ENCODE data around the gene LENG1.
"Not testable (repeated sequence)": the region's sequence is repeated elsewhere in the genome, so short reads cannot be mapped to it uniquely, and the experiment has no call there.

LENG1 gene

DNA sequence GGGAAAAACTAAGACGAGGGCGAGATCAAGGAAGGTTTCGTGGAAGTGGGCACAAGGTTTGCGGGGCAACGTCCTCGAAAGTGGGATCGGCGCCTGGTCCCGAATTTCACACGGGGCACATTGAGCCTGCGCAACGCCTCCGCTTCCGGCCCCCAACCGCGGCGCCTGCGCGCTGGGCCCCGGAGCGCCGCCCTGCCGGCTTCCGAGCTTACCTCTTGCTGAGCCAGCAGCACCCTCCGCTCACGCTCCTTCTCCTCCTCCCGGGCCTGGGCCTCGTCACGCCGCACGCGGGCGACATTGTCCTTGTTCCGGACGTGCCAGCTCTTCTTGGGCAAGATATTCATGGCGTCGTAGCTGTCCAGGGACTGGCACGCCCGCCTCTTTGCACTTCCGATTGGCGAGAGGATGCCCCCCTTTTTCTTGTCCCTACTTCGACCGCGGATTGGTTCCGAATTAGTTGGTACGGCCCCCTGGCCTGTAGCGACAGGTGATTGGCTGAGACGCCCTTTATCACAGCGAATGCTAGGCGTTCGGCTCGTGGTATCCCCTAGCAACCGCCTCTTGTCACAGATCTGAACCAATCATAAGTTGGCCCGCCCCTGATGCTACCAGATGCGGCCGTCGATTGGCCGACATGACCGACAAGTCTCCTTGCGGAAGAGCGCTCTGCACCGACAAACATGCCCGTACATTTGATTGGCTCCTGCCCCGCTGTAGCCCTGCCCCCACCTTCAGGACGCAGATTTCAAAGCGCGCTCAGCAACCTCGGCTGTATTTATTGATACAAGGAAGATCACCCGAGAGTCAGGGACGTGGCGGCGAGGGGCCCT lies at the start of gene LENG1:
Gene LENG1, minus strand, starts transcription at position 370 of the 830 bp plus-strand sequence. Its CDS starts 26 bp downstream, at position 344.
- DNase-seq, result peak; percentile 100

DNA sequence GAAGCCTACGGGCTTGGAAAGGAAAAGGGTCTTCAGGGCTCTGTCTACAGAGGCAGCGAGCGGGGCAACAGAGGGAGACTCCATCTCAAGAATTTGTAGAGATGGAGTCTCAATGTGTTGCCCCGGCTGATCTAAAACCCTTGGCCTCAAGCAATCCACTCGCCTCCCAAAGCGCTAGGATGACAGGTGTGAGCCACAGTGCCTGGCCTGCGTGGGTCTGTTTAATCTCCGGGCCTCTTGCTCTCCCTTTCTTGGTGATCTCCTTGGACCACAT lies 49.2 kb upstream of the LENG1 start:
- DNase-seq, result no peak

DNA sequence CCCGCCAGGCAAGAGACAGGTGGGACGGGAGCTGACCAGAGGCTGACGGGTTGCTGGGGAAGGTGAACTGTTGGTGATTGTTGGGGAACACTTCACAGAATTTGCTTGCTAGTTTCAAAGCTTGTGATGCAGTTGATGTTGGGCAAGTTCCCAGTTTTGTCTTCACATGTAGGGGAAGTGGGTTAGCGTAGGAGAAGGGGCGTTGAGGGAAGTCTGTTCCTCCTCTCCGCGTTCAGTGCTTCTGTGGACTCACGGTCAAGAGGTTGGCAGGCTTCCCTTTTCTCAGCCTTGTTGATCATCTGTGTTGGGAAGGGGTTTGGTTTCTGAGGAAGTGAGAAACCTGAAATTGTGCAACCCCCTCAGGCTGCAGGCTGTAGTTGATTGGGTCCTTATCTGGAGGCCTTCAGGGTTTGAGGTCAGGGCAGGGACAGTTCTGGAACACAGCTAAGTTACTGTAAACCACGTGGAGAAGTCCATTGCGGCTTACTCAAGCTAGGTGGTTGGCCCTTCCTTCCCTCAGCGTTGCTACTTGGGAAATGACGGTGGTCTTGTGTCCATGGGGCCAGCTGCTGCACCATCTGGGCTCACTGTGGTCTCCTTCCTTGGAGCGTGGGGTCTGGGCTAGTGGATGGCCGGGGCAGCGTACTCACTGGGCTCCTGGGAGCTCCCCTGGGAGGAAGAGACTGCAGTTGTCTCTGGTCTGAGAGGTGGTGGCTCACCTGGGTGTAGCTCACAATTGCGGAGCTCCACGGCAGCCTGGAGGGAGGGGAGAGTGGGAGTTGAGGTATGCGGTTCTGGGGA lies 48.7 kb upstream of the LENG1 start:
- no peak for DNase-seq

DNA sequence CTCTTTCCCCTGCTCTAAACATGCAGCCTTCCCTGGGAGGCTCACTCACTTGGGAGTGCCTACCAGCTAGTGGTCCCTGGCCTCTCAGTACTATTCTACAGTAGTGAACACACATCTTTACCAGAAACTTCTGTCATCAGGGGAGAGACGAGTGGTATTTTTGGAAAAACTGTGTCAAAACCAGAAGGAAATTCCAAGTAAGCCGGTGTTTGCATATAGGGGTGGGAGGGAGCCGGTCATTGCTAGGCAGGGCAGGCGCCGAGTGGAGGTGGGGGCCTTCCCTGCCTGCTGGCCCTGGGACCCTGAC lies 48.1 kb upstream of the LENG1 start:
- DNase-seq, result no peak

DNA sequence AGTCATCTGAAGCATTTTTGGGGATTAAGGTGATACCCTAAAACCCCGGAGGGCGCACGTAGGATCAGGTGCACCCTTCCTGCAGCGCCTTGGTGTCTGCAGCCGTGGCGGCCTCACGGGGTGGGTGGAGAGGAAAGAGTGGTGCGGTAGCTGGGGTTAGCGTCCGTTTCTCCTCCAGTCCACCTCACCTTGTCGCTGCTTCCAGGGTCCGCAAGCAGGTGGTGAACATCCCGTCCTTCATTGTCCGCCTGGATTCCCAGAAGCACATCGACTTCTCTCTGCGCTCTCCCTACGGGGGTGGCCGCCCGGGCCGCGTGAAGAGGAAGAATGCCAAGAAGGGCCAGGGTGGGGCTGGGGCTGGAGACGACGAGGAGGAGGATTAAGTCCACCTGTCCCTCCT lies 47.7 kb upstream of the LENG1 start:
- DNase-seq, result not testable (repeated sequence)

DNA sequence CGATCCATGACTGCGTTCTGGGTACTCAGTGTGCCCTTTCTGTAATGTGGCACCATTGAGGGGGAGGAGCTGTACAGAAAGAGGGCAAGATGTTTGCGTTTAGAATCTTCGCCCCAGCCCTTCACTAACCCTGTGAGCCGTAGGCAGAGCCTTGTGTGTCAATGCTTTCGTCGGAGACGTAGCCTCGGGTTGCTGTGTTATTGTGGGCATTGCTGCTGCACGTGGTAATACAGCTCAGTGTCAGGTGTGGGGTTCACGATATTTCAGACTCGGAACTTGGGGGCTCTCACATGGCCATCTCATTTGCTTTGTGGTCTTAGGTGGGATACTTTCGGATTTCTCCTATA lies 47.3 kb upstream of the LENG1 start:
- no peak for DNase-seq

DNA sequence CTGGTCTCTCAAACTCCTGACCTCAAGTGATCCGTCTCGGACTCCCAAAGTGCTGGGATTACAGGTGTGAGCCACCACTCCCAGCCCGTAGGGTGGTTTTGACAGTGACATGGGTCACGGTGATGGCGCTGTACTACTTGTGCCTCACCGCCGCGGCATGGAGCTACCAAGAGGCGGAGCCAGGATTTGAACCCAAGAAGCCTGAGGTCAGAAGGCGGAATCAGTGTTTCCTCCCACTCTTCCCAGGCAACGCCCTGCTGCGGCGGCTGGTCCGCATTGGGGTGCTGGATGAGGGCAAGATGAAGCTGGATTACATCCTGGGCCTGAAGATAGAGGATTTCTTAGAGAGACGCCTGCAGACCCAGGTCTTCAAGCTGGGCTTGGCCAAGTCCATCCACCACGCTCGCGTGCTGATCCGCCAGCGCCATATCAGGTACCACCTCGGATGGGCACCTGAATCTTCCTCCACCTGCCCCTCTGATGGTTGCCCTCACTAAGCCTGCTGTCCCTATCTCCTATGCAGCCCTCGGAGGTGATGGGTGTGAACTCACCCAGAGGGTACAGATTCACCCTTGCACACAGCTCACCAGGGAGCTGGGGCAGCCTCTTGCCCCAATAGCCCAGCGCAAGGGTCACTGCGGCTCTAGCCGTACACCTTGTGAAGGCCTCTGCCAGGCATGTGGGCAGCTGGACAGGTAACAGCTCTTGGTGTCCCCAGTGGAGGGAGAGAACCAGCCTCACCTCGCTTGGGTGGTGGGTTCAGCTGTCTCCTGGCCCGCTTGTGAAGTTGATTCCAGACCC lies 46.7 kb upstream of the LENG1 start:
- DNase-seq, result no peak

DNA sequence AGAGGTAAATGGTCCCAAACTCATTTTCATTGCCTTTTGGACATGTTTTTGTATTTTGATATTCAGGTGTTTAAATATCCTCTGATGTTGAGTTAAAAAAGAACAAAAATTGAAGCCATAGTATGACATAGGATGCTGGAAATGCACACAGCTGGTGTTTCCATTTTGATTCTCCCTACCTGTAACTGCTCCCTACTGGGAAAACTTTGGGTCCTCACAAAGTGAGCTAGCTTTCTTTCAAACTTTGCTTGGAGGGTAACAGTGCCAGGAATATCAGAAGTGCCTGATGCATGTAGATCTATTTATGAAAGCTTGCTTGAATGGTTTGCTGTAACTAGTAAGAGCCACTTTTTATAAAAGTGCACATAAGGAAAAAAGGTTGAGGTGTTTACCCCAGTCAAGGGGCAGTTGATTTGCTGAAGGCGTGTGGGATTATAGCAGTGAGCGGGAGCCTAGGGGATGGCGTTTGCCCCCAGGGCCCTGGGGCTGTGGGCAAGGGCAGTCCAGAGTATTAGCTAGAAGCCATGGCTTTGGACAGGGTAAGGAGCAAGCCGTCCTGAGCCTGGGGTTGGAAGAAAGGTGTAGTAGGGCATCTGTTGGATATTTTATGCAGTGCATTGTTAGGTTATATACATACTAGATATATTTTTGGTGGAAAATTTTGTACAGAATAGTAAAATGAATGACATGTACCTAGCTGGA lies 45.4 kb upstream of the LENG1 start:
- DNase-seq, result no peak

DNA sequence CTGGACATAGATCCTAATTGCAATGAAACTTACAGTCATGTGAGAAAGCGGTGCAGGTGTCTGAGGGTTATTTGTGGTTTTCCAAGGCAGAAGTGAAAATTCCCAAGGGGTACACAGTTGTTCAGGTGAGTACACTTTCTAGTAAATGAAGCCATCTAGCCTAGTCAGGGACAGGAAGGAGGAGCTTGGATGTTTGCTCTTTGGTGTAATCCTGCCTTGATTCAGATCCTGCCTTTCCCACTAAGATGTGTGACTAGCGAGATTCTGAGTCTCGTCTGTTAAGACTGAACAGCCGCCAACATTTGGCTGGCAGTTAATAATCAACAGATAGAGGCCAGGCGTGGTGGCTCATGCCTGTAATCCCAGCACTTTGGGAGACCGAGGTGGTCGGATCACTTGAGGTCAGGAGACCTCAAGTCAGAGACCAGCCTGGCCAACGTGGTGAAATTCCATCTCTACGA lies 43.7 kb upstream of the LENG1 start:
- DNase-seq, result no peak

DNA sequence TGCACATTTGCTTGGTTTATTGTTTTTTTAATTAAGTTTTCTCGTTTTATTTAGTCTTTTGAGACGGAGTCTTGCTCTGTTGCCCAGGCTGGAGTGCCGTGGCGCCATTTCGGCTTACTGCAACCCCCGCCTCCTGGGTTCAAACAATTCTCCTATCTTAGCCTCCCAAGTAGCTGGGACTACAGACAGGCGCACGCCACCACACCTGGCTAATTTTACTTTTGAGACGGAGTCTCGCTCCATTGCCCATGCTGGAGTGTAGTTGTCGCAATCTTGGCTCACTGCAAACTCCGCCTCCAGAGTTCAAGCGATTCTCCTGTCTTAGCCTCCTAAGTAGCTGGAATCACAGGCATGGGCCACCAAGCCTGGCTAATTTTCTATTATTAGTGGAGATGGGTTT lies 42.5 kb upstream of the LENG1 start:
- DNase-seq, result no peak

DNA sequence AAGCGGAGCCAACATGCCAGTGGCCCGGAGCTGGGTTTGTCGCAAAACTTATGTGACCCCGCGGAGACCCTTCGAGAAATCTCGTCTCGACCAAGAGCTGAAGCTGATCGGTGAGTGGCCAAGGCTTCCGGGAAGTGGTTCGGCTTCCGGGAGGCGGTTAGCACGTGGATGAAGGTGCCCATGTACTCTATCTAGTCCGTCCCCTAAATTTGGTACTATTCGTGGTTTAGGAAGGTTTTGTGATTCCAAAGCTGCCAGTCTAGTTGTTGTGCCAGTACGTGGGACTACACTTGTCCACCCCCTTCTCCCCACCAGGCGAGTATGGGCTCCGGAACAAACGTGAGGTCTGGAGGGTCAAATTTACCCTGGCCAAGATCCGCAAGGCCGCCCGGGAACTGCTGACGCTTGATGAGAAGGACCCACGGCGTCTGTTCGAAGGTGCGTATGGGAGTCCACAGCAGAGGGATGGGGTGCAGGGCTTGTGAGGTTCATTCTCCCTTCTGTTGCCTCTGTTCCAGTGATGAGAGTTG lies 41.7 kb upstream of the LENG1 start:
- DNase-seq, result no peak

DNA sequence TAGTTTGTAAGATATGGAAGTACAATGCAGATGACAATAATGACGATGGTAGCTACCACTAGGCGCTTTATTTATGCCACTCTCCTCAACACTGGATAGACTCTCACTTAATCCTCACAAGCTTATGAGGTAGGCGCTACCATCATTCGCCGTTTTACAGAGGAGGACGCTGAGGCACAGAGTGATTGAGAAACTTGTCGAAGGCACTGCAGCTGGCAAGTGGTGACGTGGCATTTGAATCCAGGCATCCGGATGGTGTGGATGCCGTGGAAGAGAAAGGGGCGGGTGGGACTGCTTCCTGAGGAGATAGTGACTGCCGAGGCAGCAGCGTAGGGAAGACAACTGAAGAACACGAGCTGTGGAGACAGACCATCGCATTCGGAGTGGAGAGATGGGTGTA lies 39.9 kb upstream of the LENG1 start:
- DNase-seq, result no peak

DNA sequence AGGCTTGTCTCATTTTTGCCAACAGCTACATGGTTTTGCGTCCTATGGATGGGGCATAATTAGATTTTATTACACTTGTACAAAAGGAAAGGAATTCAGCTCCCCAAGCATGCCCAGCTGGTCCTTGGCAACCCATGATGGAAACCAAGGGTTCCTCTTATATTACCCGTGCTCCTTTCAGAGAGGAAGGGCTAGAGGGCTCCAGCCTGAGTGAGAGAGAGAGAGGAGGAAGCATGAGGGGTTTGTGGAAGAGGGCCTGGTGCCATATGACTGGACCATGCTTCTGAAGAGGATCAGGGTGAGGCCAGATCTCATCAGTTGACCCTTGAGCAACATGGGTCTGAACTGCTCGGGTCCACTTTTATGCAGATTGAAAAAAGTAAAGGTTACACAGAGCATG lies 37.6 kb upstream of the LENG1 start:
- DNase-seq, result no peak

DNA sequence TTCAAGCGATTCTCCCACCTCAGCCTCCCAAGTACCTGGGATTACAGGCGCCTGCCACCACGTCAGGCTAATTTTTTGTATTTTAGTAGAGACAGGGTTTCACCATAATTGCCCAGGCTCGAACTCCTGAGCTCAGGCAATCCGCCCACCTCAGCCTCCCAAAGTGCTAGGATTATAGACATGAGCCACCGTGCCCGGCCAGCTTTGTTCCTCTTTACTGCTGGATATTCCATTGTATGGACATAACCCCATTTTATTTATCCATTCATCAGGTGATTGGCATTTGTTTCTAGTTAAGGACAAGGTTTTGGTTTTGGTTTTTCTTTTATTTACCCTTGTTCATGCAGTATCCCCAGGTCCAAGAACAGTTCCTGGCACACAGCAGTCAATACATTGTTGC lies 37.0 kb upstream of the LENG1 start:
- no peak for DNase-seq

DNA sequence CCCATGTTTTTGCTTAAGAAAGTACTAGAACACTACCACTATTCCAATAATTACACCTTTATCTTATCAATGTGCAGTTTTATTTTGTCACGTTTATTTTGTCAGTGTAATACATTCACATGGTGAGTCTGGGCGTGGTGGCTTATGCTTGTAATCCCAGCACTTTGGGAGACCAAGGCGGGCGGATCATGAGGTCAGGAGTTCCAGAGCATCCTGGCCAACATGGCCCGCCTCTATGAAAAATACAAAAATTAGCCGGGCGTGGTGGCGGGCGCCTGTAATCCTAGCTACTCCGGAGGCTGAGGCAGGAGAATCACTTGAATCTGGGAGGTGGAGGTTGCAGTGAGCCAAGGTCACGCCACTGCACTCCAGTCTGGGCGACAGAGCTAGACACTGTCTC lies 34.9 kb upstream of the LENG1 start:
- DNase-seq, result not testable (repeated sequence)

DNA sequence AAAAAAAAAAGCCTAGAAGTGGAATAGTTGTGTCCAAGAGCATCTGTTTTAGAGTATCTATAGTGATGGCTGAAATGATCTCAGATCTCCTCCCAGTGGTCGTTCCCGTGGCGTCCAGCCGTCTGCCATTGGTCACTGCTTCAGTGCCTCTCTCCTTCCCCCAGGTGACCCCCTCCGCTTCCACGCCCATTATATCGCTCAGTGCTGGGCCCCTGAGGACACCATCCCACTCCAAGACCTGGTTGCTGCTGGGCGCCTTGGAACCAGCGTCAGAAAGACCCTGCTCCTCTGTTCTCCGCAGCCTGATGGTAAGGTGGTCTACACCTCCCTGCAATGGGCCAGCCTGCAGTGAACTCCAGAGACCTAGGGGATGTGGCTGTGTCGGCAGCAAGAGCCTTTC lies 33.5 kb upstream of the LENG1 start:
- DNase-seq, result no peak

DNA sequence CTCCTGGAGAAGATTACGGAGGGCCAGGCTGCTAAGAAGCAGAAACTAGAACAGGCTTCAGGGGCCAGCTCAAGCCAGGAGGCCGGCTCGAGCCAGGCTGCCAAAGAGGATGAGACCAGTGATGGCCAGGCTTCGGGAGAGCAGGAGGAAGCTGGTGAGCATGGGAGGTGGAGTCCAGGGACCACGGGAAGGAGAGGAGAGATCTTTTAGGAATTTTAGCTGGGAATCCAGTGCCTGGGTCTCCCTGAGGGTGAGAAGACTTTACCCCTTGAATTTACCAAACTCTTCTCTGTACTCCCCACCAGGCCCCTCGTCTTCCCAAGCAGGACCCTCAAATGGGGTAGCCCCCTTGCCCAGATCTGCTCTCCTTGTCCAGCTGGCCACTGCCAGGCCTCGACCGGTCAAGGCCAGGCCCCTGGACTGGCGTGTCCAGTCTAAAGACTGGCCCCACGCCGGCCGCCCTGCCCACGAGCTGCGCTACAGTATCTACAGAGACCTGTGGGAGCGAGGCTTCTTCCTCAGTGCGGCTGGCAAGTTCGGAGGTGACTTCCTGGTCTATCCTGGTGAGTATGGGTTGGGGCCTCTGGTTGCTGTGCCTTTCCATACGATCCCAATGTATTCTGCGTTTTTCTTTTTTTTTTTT lies 32.4 kb upstream of the LENG1 start:
- DNase-seq, result no peak

DNA sequence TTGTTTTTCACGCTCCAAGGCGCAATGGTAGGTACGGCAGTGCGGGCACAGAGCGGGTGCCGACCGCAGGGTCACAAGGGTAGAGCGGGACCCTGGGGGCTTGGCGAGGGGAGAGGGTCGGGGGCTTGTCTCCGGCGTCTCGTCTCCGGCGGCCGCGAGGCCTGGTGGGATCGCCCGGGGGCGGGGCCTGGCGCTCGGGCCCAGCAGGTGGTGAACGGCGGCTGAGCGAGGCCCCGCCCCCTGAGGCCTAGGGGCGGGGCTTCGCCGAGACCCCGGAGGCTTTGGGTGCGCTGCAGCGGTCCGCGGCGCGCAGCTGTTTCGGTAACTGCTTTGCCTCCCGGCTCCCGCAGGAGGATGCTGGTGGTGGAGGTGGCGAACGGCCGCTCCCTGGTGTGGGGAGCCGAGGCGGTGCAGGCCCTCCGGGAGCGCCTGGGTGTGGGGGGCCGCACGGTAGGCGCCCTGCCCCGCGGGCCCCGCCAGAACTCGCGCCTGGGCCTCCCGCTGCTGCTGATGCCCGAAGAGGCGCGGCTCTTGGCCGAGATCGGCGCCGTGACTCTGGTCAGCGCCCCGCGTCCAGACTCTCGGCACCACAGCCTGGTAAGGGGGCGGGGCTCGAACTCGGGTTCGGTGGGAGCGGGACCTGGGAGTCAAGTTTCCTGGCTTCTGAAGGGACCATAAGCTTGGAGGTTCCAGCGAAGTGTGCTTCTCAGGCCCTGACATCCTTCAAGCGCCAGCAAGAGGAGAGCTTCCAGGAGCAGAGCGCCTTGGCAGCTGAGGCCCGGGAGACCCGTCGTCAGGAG lies 31.7 kb upstream of the LENG1 start, which contains the start of gene TSEN34:
Gene TSEN34, plus strand, starts transcription at position 298 of the 800 bp plus-strand sequence. Its CDS starts 57 bp downstream, at position 355.
- peak; percentile 83 for DNase-seq

DNA sequence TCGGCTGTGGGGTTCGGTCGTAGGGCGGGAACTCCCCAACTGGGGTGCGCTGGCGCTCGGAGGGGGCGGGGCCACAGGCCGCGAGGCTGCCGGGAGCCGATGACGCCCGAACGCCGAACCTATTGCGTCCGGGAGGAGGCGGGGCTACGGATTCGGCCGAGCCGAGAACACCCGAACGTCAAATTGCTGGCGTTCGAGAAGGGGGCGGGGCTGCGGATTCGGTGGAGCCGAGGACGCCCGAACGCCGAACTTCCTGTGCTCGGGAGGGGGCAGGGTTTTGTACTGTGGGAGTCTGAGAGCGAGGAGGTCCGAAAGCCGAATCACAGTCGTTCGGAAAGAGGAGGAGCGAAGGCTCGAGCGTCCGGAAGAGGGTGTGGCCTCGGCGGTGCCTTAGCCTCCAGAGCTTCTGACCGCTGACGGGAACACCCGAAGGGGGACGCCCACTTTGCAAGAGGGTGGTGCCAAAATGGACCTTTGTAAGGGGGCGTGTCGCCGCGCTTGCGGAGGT lies 31.0 kb upstream of the LENG1 start:
- DNase-seq, result peak; percentile 98

DNA sequence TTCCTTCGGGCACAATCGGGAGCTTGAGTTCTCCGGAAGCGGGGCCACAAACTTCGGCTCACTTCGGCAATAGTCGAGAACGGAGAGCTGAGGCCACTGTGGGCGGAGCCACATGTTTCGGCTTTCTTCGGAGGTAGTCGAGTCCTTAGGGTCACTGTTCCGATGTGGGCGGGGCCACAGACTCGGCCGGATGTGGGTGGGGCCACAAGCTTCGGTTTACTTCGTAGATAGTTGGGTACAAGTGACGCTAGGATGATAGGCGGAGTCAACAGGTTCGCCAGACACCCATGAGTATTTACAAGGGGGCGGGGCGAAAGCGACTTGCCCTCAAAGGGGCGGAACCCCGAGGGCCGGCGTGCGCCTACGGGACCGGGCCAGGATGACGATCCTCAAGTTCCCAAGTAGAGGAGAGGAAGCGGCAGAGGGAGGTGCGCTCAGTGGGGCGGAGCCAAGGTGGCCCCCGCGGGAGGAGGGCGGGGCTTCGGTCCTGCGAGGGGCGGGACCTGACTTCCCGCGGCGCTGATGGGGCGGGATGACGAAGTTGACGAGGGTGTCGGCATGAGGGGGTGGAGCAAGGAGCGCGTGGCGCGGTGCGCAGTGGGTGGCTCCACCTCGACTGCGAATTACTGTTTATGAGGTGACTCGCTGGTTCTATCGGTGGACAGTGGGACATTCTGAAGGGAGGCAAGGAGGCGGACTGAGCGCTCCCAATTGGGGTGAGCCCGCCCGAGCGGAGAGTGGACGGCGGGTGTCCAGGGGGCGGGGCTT lies 30.4 kb upstream of the LENG1 start:
- DNase-seq, result peak; percentile 100
